HepG2 (cell line): Measurements from ENCODE around the gene ISOC2. TPM values are rescaled to one million over a fixed set of nuclear protein-coding genes. Genes with fewer than 3 reads are reported as not detected.

Experiments used
- CBFB ChIP-seq: sonication (generic); formaldehyde crosslinking; IDR thresholded peaks from 2 replicates; pipeline ENCODE4 v1.4.0; 2020; ENCODE audit warnings: missing genetic modification reagents
- FIP1L1 ChIP-seq: fragments of 200-400 bp; formaldehyde crosslinking; IDR thresholded peaks from 2 replicates; pipeline ENCODE4 v1.6.1; 2018; ENCODE audit warnings: low read depth, mild to moderate bottlenecking, low read length, moderate library complexity, borderline replicate concordance; ENCODE audit not compliant: insufficient read depth
- GPN1 ChIP-seq: sonication (generic); formaldehyde crosslinking; IDR thresholded peaks from 2 replicates; pipeline ENCODE4 v1.5.1; 2020; ENCODE audit warnings: missing genetic modification reagents, borderline replicate concordance
- HOXA5 ChIP-seq: sonication (generic); formaldehyde crosslinking; IDR thresholded peaks from 2 replicates; pipeline ENCODE4 v1.4.0; 2020; ENCODE audit warnings: missing genetic modification reagents
- JUND ChIP-seq: sonication (generic); formaldehyde crosslinking; IDR thresholded peaks from 2 replicates; pipeline ENCODE4 v1.8.0; 2022; ENCODE audit warnings: mild to moderate bottlenecking, missing genetic modification reagents
- KLF12 ChIP-seq: sonication (generic); formaldehyde crosslinking; IDR thresholded peaks from 2 replicates; pipeline ENCODE4 v1.4.0; 2020; ENCODE audit warnings: missing genetic modification reagents, borderline replicate concordance
- MAFK ChIP-seq, 2 experiments: IDR thresholded peaks in 1 of 2; conservative IDR thresholded peaks in 1 of 2; 2 replicates each; pipeline ENCODE4 v1.6.1; 2011; ENCODE audit warnings: improper control_type of control experiment in 2 of 2, low read length in 2 of 2
- MXD4 ChIP-seq: IDR thresholded peaks from 2 replicates; pipeline ENCODE4 v1.6.1; 2016; ENCODE audit warnings: mild to moderate bottlenecking, missing biosample characterization, missing genetic modification reagents
- PHF21A ChIP-seq: sonication (generic); formaldehyde crosslinking; IDR thresholded peaks from 2 replicates; pipeline ENCODE4 v1.5.0; 2020; ENCODE audit warnings: mild to moderate bottlenecking, missing genetic modification reagents
- PRDM4 ChIP-seq: sonication (generic); formaldehyde crosslinking; IDR thresholded peaks from 2 replicates; pipeline ENCODE4 v1.9.0; 2021; ENCODE audit warnings: missing genetic modification reagents, borderline replicate concordance
- RAD21 ChIP-seq: fragments of 450-650 bp; formaldehyde crosslinking; IDR thresholded peaks from 2 replicates; pipeline ENCODE4 v1.5.0; 2020; ENCODE audit warnings: mild to moderate bottlenecking
- TAF1 ChIP-seq: sonication (generic); formaldehyde crosslinking; IDR thresholded peaks from 2 replicates; pipeline ENCODE4 v1.4.0; 2020; ENCODE audit warnings: missing genetic modification reagents
- ZFP1 ChIP-seq: IDR thresholded peaks from 2 replicates; pipeline ENCODE4 v1.6.1; 2016
- ZNF17 ChIP-seq: sonication (generic); formaldehyde crosslinking; IDR thresholded peaks from 2 replicates; pipeline ENCODE4 v1.5.0; 2020; ENCODE audit warnings: mild to moderate bottlenecking, missing genetic modification reagents
- ZNF256 ChIP-seq: sonication (generic); formaldehyde crosslinking; conservative IDR thresholded peaks from 2 replicates; pipeline ENCODE4 v1.4.0; 2020; ENCODE audit warnings: missing genetic modification reagents
- ZNF564 ChIP-seq: sonication (generic); formaldehyde crosslinking; IDR thresholded peaks from 2 replicates; pipeline ENCODE4 v1.8.1; 2023; ENCODE audit warnings: mild to moderate bottlenecking, missing genetic modification reagents
- ZNF687 ChIP-seq: sonication (generic); formaldehyde crosslinking; IDR thresholded peaks from 2 replicates; pipeline ENCODE4 v1.5.1; 2020; ENCODE audit warnings: mild to moderate bottlenecking, missing genetic modification reagents, moderate library complexity
- ZNF737 ChIP-seq: sonication (generic); formaldehyde crosslinking; IDR thresholded peaks from 2 replicates; pipeline ENCODE4 v1.5.0; 2020; ENCODE audit warnings: missing genetic modification reagents, mild to moderate bottlenecking, borderline replicate concordance
- polyA plus RNA-seq, 8 experiments: library from polyadenylated mRNA; depleted of rRNA in 3 of 8; stranded (reverse) in 7 of 8; unstranded in 1 of 8; fragments of >200 nt; fragmentation: Illumina TruSeq in 4 of 8; extraction: Trizol in 4 of 8; gene quantifications; 2 replicates each; pipeline versions ENCODE4 v1.2.1 to v1.2.3, GENCODE V29; 2011 to 2016; ENCODE audit warnings: low read depth in 4 of 8, missing spikeins in 1 of 8, mixed read lengths in 1 of 8; ENCODE audit not compliant: insufficient read depth in 1 of 8
- total RNA-seq, 5 experiments: library from RNA; depleted of rRNA; stranded (reverse); fragments of >200 nt; fragmentation: Illumina TruSeq; extraction: Trizol; gene quantifications; 2 replicates each; pipeline ENCODE4 v1.2.3, GENCODE V29; 2016; ENCODE audit warnings: low read depth in 1 of 5
- TF ChIP-seq, protein P1 (sequence below): sonication (generic); formaldehyde crosslinking; IDR thresholded peaks from 2 replicates; pipeline ENCODE4 v1.4.0; 2020; ENCODE audit warnings: missing genetic modification reagents

Gene ISOC2
- total and polyA plus RNA-seq, 2 of the 13 experiments (the other 11 are each of a cell fraction or from before 2014, with no cell fraction given), result 76.8 to 105 TPM

GRCh38 chr19:55476100-55476775, 14.8 kb upstream of the ISOC2 start, which contains the start of gene ZNF628 (continued):
- no peak for TF ChIP-seq PRDM4
- TF ChIP-seq TAF1 (CRISPR knock-in tag), result peak; percentile 72
- TF ChIP-seq ZFP1 (CRISPR knock-in tag), result peak; percentile 52; the same call in 1 of the 2 replicates
- peak; percentile 82; the same call in 1 of the 2 replicates for TF ChIP-seq HOXA5 (CRISPR knock-in tag)
- no peak for TF ChIP-seq CBFB (CRISPR knock-in tag)
- peak; percentile 56 for TF ChIP-seq KLF12 (CRISPR knock-in tag)
- TF ChIP-seq MAFK (conservative IDR thresholded peaks at IDR 0.05 in 1 of 2, IDR thresholded peaks at IDR 0.05 in 1 of 2; ENCODE audit: low read length in 2 of 2), result no peak
- TF ChIP-seq ZNF256 (CRISPR knock-in tag), result peak; percentile 91
- no peak for TF ChIP-seq FIP1L1
- no peak for TF ChIP-seq ZNF17
- TF ChIP-seq ZNF737, result no peak
- peak; percentile 100 for TF ChIP-seq ZNF687 (CRISPR knock-in tag)
- TF ChIP-seq, protein P1, sequence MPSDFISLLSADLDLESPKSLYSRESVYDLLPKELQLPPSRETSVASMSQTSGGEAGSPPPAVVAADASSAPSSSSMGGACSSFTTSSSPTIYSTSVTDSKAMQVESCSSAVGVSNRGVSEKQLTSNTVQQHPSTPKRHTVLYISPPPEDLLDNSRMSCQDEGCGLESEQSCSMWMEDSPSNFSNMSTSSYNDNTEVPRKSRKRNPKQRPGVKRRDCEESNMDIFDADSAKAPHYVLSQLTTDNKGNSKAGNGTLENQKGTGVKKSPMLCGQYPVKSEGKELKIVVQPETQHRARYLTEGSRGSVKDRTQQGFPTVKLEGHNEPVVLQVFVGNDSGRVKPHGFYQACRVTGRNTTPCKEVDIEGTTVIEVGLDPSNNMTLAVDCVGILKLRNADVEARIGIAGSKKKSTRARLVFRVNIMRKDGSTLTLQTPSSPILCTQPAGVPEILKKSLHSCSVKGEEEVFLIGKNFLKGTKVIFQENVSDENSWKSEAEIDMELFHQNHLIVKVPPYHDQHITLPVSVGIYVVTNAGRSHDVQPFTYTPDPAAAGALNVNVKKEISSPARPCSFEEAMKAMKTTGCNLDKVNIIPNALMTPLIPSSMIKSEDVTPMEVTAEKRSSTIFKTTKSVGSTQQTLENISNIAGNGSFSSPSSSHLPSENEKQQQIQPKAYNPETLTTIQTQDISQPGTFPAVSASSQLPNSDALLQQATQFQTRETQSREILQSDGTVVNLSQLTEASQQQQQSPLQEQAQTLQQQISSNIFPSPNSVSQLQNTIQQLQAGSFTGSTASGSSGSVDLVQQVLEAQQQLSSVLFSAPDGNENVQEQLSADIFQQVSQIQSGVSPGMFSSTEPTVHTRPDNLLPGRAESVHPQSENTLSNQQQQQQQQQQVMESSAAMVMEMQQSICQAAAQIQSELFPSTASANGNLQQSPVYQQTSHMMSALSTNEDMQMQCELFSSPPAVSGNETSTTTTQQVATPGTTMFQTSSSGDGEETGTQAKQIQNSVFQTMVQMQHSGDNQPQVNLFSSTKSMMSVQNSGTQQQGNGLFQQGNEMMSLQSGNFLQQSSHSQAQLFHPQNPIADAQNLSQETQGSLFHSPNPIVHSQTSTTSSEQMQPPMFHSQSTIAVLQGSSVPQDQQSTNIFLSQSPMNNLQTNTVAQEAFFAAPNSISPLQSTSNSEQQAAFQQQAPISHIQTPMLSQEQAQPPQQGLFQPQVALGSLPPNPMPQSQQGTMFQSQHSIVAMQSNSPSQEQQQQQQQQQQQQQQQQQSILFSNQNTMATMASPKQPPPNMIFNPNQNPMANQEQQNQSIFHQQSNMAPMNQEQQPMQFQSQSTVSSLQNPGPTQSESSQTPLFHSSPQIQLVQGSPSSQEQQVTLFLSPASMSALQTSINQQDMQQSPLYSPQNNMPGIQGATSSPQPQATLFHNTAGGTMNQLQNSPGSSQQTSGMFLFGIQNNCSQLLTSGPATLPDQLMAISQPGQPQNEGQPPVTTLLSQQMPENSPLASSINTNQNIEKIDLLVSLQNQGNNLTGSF (CRISPR knock-in tag), result peak; percentile 96
- no peak for TF ChIP-seq JUND
- peak; percentile 68 for TF ChIP-seq MXD4 (CRISPR knock-in tag)
- TF ChIP-seq PHF21A, result peak; percentile 7; the same call in 1 of the 2 replicates
- peak; percentile 91 for TF ChIP-seq ZNF564 (CRISPR knock-in tag)
- no peak for TF ChIP-seq GPN1 (CRISPR knock-in tag)
- no peak; the same call in 1 of the 2 replicates for TF ChIP-seq RAD21 (CRISPR knock-in tag)
